Body of pancreas (tissue), 4 donors: ENCODE data around the gene SLC29A4. TPM values are rescaled to one million over a fixed set of nuclear protein-coding genes. Genes with fewer than 3 reads are reported as not detected.
"Not testable (repeated sequence)": the region's sequence is repeated elsewhere in the genome, so short reads cannot be mapped to it uniquely, and the experiment has no call there.

Source experiments
- ATAC-seq: fragments of 150-250 bp; one replicate; pipeline ENCODE4 v1.9.1; 2016
- DNase-seq, 4 donors: peaks; one replicate each; pipeline ENCODE4 v3.0.0-alpha.2; 2019
- H3K27ac ChIP-seq, 4 donors: fragments of 200-600 bp; sonication (generic); 1 replicate in 3 of 4; 2 replicates in 1 of 4; pipeline versions ENCODE4 v1.5.1 to v1.6.1; 2016 to 2019; ENCODE audit warnings: mild to moderate bottlenecking in 1 of 4, mixed read lengths in 1 of 4, moderate library complexity in 1 of 4
- H3K27me3 ChIP-seq, 2 donors: fragments of 200-600 bp; sonication (generic); one replicate each; pipeline ENCODE4 v1.6.0; 2016; ENCODE audit warnings: mild to moderate bottlenecking in 1 of 2
- H3K36me3 ChIP-seq, 2 donors: fragments of 200-600 bp; sonication (generic); replicated peaks in 1 of 2; 2 replicates each; pipeline ENCODE4 v1.5.1; 2016; ENCODE audit warnings: low read depth in 2 of 2; ENCODE audit not compliant: insufficient read depth in 1 of 2
- H3K4me1 ChIP-seq: fragments of 200-600 bp; sonication (generic); one replicate; pipeline ENCODE4 v1.6.0; 2016
- H3K4me3 ChIP-seq, 2 donors: fragments of 200-600 bp; sonication (generic); 1 replicate in 1 of 2; 2 replicates in 1 of 2; pipeline ENCODE4 v1.5.1; 2016 to 2019
- H3K9me3 ChIP-seq, 3 donors: fragments of 200-600 bp; sonication (generic); 1 replicate in 2 of 3; 2 replicates in 1 of 3; pipeline ENCODE4 v1.5.1; 2016
- POLR2A ChIP-seq, 3 donors: fragments of 450-650 bp; IDR thresholded peaks; one replicate each; pipeline ENCODE4 v1.6.1; 2016; ENCODE audit warnings: antibody characterized with exemption in 3 of 3, mild to moderate bottlenecking in 2 of 3
- WGBS, 2 donors: methylation state at CpG; one replicate each; pipeline ENCODE4 v1.1.5; 2017; 5-methylcytosine and 5-hydroxymethylcytosine counted together
- intact Hi-C: fragments of 100-400 bp; cut with DNase I; formaldehyde crosslinking; loops from one replicate; pipeline ENCODE4 v1.15.1; 2023
- total RNA-seq, 2 donors: library from RNA; depleted of rRNA; stranded (reverse); fragments of >200 nt; gene quantifications; one replicate each; pipeline ENCODE4 v1.1.0, GENCODE V29; 2016
- TF ChIP-seq, protein P1 (sequence below), 7 experiments: fragments of 450-650 bp in 4 of 7; fragments of 200-600 bp in 3 of 7; sonication (generic) in 3 of 7; IDR thresholded peaks; one replicate each; pipeline ENCODE4 v1.5.1; 2016 to 2019; ENCODE audit warnings: antibody characterized with exemption in 7 of 7

Gene SLC29A4
- total RNA-seq, 2 donors from 2014 or later, result 13.2 to 24.4 TPM

DNA sequence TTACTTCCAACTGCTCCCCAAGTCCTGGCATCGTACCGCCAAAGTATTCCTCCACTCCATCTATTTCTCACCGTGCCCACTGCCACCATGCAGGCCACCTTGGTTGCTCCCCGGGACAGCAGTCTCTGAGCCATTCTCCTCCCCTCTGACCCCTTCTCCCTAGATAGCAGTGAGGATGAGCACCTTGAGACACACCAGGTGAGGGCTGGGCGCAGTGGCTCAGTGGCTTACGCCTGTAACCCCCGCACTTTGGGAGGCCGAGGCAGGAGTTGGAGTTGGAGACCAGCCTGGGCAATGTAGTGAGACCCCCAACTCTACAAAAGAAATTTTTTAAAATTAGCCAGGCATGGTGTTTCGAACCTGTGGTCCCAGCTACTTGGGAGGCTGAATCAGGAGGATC is 4.2 kb downstream of the SLC29A4 start:
- ATAC-seq (no peak), DNase-seq (no peak)
- intact Hi-C loops, result no loop called here
- Histone ChIP-seq H3K9me3 (no peaks in the 10 kb centered on the region), H3K27me3 (peaks cover 0 to 3% of the 10 kb centered on the region in 2 donors), H3K4me3 (no peak overlapping the region), H3K36me3 (no peaks in the 10 kb centered on the region), H3K27ac (no peak overlapping the region), H3K4me1 (peaks cover 15% of the 10 kb centered on the region)
- TF ChIP-seq POLR2A (IDR thresholded peaks at IDR 0.05), result no peak
- TF ChIP-seq, protein P1, sequence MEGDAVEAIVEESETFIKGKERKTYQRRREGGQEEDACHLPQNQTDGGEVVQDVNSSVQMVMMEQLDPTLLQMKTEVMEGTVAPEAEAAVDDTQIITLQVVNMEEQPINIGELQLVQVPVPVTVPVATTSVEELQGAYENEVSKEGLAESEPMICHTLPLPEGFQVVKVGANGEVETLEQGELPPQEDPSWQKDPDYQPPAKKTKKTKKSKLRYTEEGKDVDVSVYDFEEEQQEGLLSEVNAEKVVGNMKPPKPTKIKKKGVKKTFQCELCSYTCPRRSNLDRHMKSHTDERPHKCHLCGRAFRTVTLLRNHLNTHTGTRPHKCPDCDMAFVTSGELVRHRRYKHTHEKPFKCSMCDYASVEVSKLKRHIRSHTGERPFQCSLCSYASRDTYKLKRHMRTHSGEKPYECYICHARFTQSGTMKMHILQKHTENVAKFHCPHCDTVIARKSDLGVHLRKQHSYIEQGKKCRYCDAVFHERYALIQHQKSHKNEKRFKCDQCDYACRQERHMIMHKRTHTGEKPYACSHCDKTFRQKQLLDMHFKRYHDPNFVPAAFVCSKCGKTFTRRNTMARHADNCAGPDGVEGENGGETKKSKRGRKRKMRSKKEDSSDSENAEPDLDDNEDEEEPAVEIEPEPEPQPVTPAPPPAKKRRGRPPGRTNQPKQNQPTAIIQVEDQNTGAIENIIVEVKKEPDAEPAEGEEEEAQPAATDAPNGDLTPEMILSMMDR (IDR thresholded peaks at IDR 0.05), result no peak
- WGBS, 2 donors, result 80 to 83% methylated on average over 9 of the region's 9 CpGs

DNA sequence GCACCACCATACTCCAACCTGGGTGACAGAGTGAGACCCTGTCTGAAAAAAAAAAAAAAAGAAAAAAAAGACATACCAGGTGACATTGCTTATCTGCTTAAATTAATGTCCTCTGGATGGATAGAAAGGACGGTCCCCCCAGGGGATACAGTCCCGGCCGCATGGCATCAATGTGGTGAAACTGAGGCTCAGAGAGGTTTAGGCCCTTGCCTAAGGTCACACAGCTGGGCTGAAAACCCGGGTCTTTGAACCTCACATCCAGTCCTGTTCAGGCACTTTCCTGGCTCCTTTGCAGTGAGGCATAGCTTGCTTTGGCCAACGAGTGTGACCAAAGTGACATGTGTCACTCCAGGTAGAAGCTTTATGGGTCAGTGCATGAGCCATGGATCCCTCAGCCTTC is 4.6 kb downstream of the SLC29A4 start:
- WGBS, 2 donors, result 70 to 78% methylated on average over 4 to 5 of the region's 5 CpGs
- intact Hi-C loops, DNase-seq, H3K36me3 ChIP-seq, H3K27ac ChIP-seq, H3K4me3 ChIP-seq, H3K9me3 ChIP-seq, H3K27me3 ChIP-seq, ATAC-seq: not testable (repeated sequence)
- H3K4me1 ChIP-seq, result peaks cover 15% of the 10 kb centered on the region

DNA sequence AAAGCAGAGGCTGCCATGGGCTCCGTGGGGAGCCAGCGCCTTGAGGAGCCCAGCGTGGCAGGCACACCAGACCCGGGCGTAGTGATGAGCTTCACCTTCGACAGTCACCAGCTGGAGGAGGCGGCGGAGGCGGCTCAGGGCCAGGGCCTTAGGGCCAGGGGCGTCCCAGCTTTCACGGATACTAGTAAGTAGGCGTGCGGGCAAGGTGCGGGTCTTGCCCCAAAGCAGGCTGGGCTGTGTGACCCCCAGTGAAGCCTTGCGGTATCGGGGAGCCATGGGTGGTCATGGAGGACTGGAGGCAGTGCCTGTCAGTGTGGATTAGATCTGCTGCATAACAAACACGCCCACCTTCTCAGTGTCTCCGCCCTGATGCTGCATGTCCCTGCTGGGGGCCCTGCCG is 5.1 kb downstream of the SLC29A4 start:
- WGBS, 2 donors, result 93 to 100% methylated on average over 1 to 19 of the region's 19 CpGs
- no peak for TF ChIP-seq POLR2A (IDR thresholded peaks at IDR 0.05)
- TF ChIP-seq, protein P1 (IDR thresholded peaks at IDR 0.05), result no peak
- H3K4me1 ChIP-seq, result peaks cover 15% of the 10 kb centered on the region
- H3K4me3 ChIP-seq, result no peak overlapping the region
- no peak for ATAC-seq
- peaks cover 0 to 3% of the 10 kb centered on the region in 2 donors for H3K27me3 ChIP-seq
- no peaks in the 10 kb centered on the region for H3K36me3 ChIP-seq
- DNase-seq, result no peak
- intact Hi-C loops, result no loop called here
- H3K27ac ChIP-seq, result no peak overlapping the region
- H3K9me3 ChIP-seq, result no peaks in the 10 kb centered on the region

DNA sequence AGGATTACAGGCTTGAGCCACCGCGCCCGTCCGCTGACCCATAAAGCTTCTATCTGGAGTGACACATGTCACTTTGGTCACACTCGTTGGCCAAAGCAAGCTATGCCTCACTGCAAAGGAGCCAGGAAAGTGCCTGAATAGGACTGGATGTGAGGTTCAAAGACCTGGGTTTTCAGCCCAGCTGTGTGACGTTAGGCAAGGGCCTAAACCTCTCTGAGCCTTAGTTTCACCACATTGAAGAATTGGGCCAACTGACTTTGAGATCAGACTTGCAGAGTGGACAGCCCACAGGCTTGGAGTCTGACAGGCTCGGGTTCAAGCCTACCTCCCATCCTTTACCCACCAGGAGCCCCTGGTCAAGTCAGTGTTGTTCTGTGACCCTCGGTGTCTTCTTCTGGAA is 5.8 kb downstream of the SLC29A4 start:
- H3K9me3 ChIP-seq, H3K36me3 ChIP-seq, ATAC-seq, H3K27ac ChIP-seq, DNase-seq, H3K27me3 ChIP-seq, H3K4me3 ChIP-seq, intact Hi-C loops: not testable (repeated sequence)
- peaks cover 11% of the 10 kb centered on the region for H3K4me1 ChIP-seq
- WGBS, 2 donors, result 87 to 89% methylated on average over 6 to 8 of the region's 8 CpGs

DNA sequence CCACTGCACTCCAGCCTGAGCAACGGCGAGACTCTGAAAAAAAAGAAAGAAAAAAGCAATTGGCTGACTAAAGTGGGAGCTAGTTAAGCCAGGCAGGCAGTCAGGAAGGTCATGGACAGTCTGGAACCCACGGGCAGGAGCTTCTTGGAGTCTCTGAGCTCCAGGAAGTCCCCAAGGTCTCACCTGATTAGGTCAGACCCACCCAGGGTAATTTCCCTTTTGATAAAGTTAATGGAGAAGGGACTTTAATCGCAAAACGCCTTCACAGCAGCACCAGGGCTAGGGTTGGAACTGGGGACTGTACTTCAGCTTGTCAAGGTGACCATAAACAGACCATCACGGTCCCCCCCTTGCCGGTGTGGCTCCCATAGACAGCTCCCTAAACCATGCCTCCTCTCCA is 6.6 kb downstream of the SLC29A4 start:
- Histone ChIP-seq H3K4me1 (peaks cover 5% of the 10 kb centered on the region), H3K9me3 (no peaks in the 10 kb centered on the region), H3K27me3 (no peaks in the 10 kb centered on the region), H3K27ac (no peak overlapping the region), H3K4me3 (no peak overlapping the region), H3K36me3 (no peaks in the 10 kb centered on the region)
- DNase-seq (no peak), ATAC-seq (no peak)
- no peak for TF ChIP-seq POLR2A (IDR thresholded peaks at IDR 0.05)
- TF ChIP-seq, protein P1 (IDR thresholded peaks at IDR 0.05), result no peak
- intact Hi-C loops, result no loop called here
- WGBS, 2 donors, result 78% methylated on average over 7 of the region's 7 CpGs

DNA sequence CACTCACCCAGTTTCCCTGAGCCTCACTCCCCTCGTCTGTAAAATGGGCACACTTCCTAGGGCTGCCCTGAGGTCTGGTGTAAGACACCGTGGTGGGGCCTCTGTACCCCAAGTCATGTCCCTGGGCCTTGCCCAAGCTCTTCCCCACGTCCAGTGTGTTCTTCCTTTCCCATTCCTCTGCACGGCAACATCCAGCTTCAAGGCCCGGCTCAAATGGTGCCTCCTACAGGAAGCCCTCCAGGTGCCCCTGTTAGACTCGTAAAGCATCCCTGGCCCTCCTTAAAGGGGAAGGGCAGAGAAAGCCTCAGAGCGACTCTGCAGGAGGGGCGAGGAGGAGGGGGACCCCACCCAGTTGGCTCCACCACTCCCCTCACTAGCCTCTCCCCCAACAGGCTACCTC is 8.6 kb downstream of the SLC29A4 start:
- H3K9me3 ChIP-seq, result no peaks in the 10 kb centered on the region
- no peak for TF ChIP-seq POLR2A (IDR thresholded peaks at IDR 0.05)
- TF ChIP-seq, protein P1 (IDR thresholded peaks at IDR 0.05), result no peak
- no peaks in the 10 kb centered on the region for H3K4me1 ChIP-seq
- no peaks in the 10 kb centered on the region for H3K36me3 ChIP-seq
- no peak overlapping the region for H3K4me3 ChIP-seq
- no peak overlapping the region for H3K27ac ChIP-seq
- no peaks in the 10 kb centered on the region for H3K27me3 ChIP-seq
- ATAC-seq (no peak), DNase-seq (no peak)
- WGBS, 2 donors, result 79 to 80% methylated on average over 8 of the region's 8 CpGs
- intact Hi-C loops, result no loop called here

DNA sequence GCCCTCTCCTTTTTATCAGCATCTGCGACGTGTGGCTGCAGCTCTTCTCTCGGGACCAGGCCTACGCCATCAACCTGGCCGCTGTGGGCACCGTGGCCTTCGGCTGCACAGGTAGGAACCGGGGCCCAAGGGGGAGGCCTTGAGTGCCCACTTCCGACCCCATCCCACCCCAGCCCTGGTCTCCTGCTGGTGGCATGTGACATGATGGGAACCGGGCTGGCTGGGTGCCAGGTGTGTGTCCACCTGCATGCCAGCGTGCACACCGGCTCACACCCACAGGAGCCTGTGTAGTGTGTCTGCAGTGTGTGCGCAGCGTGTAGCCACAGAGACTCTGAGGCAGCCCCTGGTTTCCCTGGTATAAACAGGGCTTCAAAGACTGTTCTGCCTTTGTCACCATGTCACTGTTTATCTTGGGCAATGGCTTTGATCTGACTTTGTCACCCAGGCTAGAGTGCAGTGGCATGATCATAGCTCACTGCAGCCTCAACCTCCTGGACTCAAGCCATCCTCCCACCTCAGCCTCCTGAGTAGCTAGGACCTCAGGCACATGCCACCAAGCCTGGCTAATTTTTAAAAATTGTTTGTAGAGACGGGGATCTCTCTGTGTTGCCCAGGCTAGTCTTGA is 9.1 kb downstream of the SLC29A4 start:
- H3K9me3 ChIP-seq, DNase-seq, H3K4me1 ChIP-seq, ATAC-seq, intact Hi-C loops, H3K36me3 ChIP-seq, H3K4me3 ChIP-seq, H3K27ac ChIP-seq, H3K27me3 ChIP-seq: not testable (repeated sequence)
- WGBS, 2 donors, result 79 to 89% methylated on average over 1 to 12 of the region's 15 CpGs
